GM10266 (cell line): ENCODE results near the gene DNAH9.

Experiments
- DNase-seq: peaks from one replicate; pipeline ENCODE4 v3.0.0; 2012; ENCODE audit errors: extremely low spot score
- CTCF ChIP-seq: IDR thresholded peaks from 2 replicates; pipeline ENCODE4 v1.5.1; 2012; ENCODE audit warnings: mild to moderate bottlenecking, low read depth; ENCODE audit not compliant: control insufficient read depth, insufficient read depth; ENCODE audit errors: missing control alignments

DNAH9 gene, protein sequence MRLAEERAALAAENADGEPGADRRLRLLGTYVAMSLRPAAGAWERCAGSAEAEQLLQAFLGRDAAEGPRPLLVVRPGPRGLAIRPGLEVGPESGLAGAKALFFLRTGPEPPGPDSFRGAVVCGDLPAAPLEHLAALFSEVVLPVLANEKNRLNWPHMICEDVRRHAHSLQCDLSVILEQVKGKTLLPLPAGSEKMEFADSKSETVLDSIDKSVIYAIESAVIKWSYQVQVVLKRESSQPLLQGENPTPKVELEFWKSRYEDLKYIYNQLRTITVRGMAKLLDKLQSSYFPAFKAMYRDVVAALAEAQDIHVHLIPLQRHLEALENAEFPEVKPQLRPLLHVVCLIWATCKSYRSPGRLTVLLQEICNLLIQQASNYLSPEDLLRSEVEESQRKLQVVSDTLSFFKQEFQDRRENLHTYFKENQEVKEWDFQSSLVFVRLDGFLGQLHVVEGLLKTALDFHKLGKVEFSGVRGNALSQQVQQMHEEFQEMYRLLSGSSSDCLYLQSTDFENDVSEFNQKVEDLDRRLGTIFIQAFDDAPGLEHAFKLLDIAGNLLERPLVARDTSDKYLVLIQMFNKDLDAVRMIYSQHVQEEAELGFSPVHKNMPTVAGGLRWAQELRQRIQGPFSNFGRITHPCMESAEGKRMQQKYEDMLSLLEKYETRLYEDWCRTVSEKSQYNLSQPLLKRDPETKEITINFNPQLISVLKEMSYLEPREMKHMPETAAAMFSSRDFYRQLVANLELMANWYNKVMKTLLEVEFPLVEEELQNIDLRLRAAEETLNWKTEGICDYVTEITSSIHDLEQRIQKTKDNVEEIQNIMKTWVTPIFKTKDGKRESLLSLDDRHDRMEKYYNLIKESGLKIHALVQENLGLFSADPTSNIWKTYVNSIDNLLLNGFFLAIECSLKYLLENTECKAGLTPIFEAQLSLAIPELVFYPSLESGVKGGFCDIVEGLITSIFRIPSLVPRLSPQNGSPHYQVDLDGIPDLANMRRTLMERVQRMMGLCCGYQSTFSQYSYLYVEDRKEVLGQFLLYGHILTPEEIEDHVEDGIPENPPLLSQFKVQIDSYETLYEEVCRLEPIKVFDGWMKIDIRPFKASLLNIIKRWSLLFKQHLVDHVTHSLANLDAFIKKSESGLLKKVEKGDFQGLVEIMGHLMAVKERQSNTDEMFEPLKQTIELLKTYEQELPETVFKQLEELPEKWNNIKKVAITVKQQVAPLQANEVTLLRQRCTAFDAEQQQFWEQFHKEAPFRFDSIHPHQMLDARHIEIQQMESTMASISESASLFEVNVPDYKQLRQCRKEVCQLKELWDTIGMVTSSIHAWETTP (N-terminal part only)

DNA sequence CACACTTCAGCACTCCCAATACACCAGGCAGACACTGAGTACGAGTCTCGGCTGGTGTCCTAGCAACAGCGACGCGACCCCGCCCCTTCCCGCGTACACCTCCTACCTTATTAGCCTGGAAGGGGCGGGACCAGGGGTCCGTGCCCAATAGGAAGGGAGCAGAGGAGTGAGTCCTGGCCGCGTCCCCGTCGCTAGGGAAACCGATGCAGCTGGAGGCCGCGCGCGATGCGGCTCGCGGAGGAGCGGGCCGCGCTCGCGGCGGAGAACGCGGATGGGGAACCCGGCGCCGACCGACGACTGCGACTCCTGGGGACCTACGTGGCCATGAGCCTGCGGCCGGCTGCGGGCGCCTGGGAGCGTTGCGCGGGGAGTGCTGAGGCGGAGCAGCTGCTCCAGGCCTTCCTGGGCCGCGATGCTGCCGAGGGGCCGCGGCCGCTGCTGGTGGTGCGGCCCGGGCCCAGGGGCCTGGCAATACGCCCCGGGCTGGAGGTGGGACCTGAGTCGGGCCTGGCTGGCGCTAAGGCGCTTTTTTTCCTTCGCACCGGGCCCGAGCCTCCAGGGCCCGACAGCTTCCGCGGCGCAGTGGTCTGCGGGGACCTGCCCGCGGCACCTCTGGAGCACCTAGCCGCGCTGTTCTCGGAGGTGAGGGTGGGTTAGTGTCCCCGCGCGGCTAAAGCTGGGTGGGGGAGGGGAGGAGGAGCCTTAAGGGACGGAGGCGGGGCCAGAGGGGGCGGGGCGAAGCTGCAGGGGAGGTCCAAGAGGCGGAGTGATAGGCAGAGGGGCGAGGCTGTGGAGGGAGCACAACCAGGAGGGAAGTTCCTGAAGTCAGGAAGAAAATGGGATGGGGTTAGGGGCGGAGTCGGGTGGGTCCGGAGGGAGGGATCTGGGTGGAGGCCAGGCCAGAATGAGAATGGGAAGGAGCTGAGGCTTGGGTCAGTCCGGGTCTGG lies at the start of gene DNAH9:
DNAH9 (plus strand) TSS at position 197 of the 948 bp plus-strand sequence; CDS start at position 226, 29 bp downstream.
- no peak for DNase-seq
- no peak for TF ChIP-seq CTCF

GRCh38 chr17:11550431-11550830 lies 47.8 kb upstream of the DNAH9 start:
- no peak for DNase-seq
- no peak for TF ChIP-seq CTCF

- DNase-seq, result no peak
- no peak for TF ChIP-seq CTCF
These were observed 46.8 kb upstream of the DNAH9 start for GRCh38 chr17:11551442-11551841.

DNA sequence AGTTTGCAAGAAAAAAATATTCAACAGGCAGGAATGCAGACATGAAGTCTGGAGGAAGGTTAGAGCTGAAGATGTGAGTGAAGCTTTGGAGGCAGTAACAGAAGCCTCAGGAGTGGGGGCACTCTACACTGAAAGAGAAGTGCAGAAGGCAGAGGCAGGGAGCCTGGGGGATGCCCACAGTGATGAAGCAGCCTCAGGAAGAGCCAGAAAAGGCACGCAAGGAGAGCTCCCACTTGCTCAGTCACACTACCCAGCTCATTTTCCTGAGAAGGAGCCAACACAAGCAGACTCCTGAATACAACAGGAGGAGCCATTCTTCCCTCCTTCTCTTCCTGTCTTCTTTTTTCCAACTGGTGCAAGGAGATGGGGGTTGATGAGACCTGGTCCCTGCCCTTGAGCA lies 45.1 kb upstream of the DNAH9 start:
- no peak for TF ChIP-seq CTCF
- DNase-seq, result no peak

- DNase-seq, result no peak
- no peak for TF ChIP-seq CTCF
These were observed 44.2 kb upstream of the DNAH9 start for GRCh38 chr17:11554042-11554441.

- DNase-seq, result no peak
- no peak for TF ChIP-seq CTCF
These were observed 43.7 kb upstream of the DNAH9 start for GRCh38 chr17:11554542-11554941.
